Upper lobe of left lung (tissue), 4 donors: ENCODE measurements around the gene TRAPPC5.

Experiments used
- CTCF ChIP-seq, 6 experiments: fragments of 450-650 bp in 4 of 6; fragments of 200-600 bp in 2 of 6; sonication (generic) in 2 of 6; IDR thresholded peaks; one replicate each; pipeline ENCODE4 v1.5.1; 2016 to 2019; ENCODE audit warnings: antibody characterized with exemption in 6 of 6
- EP300 ChIP-seq, 4 donors: sonication (generic); formaldehyde crosslinking; IDR thresholded peaks; one replicate each; pipeline ENCODE4 v1.5.1; 2017; ENCODE audit warnings: antibody characterized with exemption in 4 of 4, control low read depth in 2 of 4
- POLR2A ChIP-seq, 4 donors: fragments of 450-650 bp; IDR thresholded peaks; one replicate each; pipeline ENCODE4 v1.5.1; 2016 to 2017; ENCODE audit warnings: antibody characterized with exemption in 4 of 4, mild to moderate bottlenecking in 2 of 4
- POLR2AphosphoS5 ChIP-seq, 2 donors: sonication (generic); formaldehyde crosslinking; IDR thresholded peaks; one replicate each; pipeline ENCODE4 v1.5.1; 2017; ENCODE audit warnings: antibody characterized with exemption in 2 of 2

GRCh38 chr19:7646426-7646700, 34.3 kb upstream of the TRAPPC5 start:
- no peak for TF ChIP-seq CTCF (IDR thresholded peaks at IDR 0.05)
- no peak for TF ChIP-seq POLR2AphosphoS5 (IDR thresholded peaks at IDR 0.05)
- TF ChIP-seq POLR2A (IDR thresholded peaks at IDR 0.05), result no peak
- no peak for TF ChIP-seq EP300 (IDR thresholded peaks at IDR 0.05)
